Fibroblast of lung (primary cell): ENCODE results near the gene NUDT3. TPM values are rescaled to one million over a fixed set of nuclear protein-coding genes. Genes with fewer than 3 reads are reported as not detected.
"Not testable (repeated sequence)": the region's sequence is repeated elsewhere in the genome, so short reads cannot be mapped to it uniquely, and the experiment has no call there.

Experiments used
- DNase-seq, 2 donors: peaks; one replicate each; pipeline versions ENCODE4 v3.0.0 to v3.0.0-alpha.2; 2010; ENCODE audit warnings: low read depth in 2 of 2
- H2AFZ ChIP-seq: 2 replicates; pipeline ENCODE4 v1.5.1; 2012; ENCODE audit warnings: low read length, control low read depth, inconsistent platforms
- H3K27ac ChIP-seq: 2 replicates; pipeline ENCODE4 v1.5.1; 2011; ENCODE audit warnings: low read length, control low read depth; ENCODE audit not compliant: insufficient read depth
- H3K27me3 ChIP-seq: 2 replicates; pipeline ENCODE4 v1.5.1; 2011; ENCODE audit warnings: mild to moderate bottlenecking, low read length; ENCODE audit not compliant: control insufficient read depth, insufficient read depth
- H3K36me3 ChIP-seq: 2 replicates; pipeline ENCODE4 v1.5.1; 2011; ENCODE audit warnings: low read length; ENCODE audit not compliant: control insufficient read depth, insufficient read depth
- H3K4me1 ChIP-seq: 2 replicates; pipeline ENCODE4 v1.5.1; 2011; ENCODE audit warnings: low read length; ENCODE audit not compliant: control insufficient read depth, insufficient read depth; ENCODE audit errors: extremely low read depth
- H3K4me2 ChIP-seq: 2 replicates; pipeline ENCODE4 v1.5.1; 2011; ENCODE audit warnings: low read length, control low read depth; ENCODE audit not compliant: insufficient read depth; ENCODE audit errors: extremely low read depth
- H3K4me3 ChIP-seq, 4 experiments: fragments of 200-600 bp in 1 of 4; sonication (generic) in 1 of 4; replicated peaks in 1 of 4; 2 replicates each; pipeline ENCODE4 v1.5.1; 2011 to 2016; ENCODE audit warnings: low read length in 4 of 4, low read depth in 3 of 4, mild to moderate bottlenecking in 3 of 4, control low read depth in 2 of 4, inconsistent platforms in 1 of 4, mixed read lengths in 1 of 4; ENCODE audit not compliant: insufficient read depth in 1 of 4; ENCODE audit errors: control extremely low read depth in 1 of 4
- H3K79me2 ChIP-seq: 2 replicates; pipeline ENCODE4 v1.5.1; 2012; ENCODE audit warnings: mild to moderate bottlenecking, low read length, inconsistent platforms; ENCODE audit not compliant: control insufficient read depth, insufficient read depth
- H3K9ac ChIP-seq: 2 replicates; pipeline ENCODE4 v1.5.1; 2011; ENCODE audit warnings: mild to moderate bottlenecking, low read length, control low read depth; ENCODE audit not compliant: insufficient read depth
- H3K9me3 ChIP-seq: 2 replicates; pipeline ENCODE4 v1.5.1; 2012; ENCODE audit warnings: low read depth, low read length; ENCODE audit not compliant: control insufficient read depth, insufficient read depth
- H4K20me1 ChIP-seq: 2 replicates; pipeline ENCODE4 v1.5.1; 2011; ENCODE audit warnings: low read length; ENCODE audit not compliant: control insufficient read depth, insufficient read depth; ENCODE audit errors: extremely low read depth
- CTCF ChIP-seq, 2 donors: IDR thresholded peaks in 1 of 2; conservative IDR thresholded peaks in 1 of 2; 1 replicate in 1 of 2; 2 replicates in 1 of 2; pipeline ENCODE4 v1.5.1; 2011 to 2012; ENCODE audit warnings: low read length in 2 of 2, control low read depth in 1 of 2, inconsistent platforms in 1 of 2, low read depth in 1 of 2, mild to moderate bottlenecking in 1 of 2
- EZH2 ChIP-seq: IDR thresholded peaks from 2 replicates; pipeline ENCODE4 v1.5.1; 2012; ENCODE audit warnings: low read length, control low read depth, mild to moderate bottlenecking; ENCODE audit errors: missing control alignments
- polyA plus RNA-seq, 2 donors: library from polyadenylated mRNA; depleted of rRNA in 1 of 2; stranded (reverse) in 1 of 2; unstranded in 1 of 2; fragments of >200 nt; gene quantifications; 2 replicates each; pipeline ENCODE4 v1.2.1, GENCODE V29; 2011 to 2012; ENCODE audit warnings: missing spikeins in 1 of 2
- total RNA-seq: library from RNA; depleted of rRNA; stranded (reverse); fragments of >200 nt; gene quantifications from 2 replicates; pipeline ENCODE4 v1.2.1, GENCODE V29; 2014

Gene NUDT3
- total and polyA plus RNA-seq, 2 donors (not counting 1 experiment from before 2014, with no cell fraction given), result 16.0 to 27.4 TPM

- Histone ChIP-seq H3K4me1 (no peaks in the 10 kb centered on the region), H3K9ac (no peak overlapping the region), H3K9me3 (no peaks in the 10 kb centered on the region), H2AFZ (no peak overlapping the region), H3K4me3 (no peak overlapping the region), H3K36me3 (peaks cover 1% of the 10 kb centered on the region), H3K4me2 (no peak overlapping the region), H4K20me1 (no peaks in the 10 kb centered on the region), H3K27ac (no peak overlapping the region), H3K27me3 (no peaks in the 10 kb centered on the region), H3K79me2 (no peaks in the 10 kb centered on the region)
- no peak for DNase-seq
- TF ChIP-seq CTCF (conservative IDR thresholded peaks at IDR 0.05 in 1 of 2, IDR thresholded peaks at IDR 0.05 in 1 of 2; ENCODE audit: low read depth in 1 of 2, low read length in 2 of 2) (no peak), EZH2 (no peak)
These were observed 63.5 kb downstream of the NUDT3 start for GRCh38 chr6:34328969-34329368.

DNA sequence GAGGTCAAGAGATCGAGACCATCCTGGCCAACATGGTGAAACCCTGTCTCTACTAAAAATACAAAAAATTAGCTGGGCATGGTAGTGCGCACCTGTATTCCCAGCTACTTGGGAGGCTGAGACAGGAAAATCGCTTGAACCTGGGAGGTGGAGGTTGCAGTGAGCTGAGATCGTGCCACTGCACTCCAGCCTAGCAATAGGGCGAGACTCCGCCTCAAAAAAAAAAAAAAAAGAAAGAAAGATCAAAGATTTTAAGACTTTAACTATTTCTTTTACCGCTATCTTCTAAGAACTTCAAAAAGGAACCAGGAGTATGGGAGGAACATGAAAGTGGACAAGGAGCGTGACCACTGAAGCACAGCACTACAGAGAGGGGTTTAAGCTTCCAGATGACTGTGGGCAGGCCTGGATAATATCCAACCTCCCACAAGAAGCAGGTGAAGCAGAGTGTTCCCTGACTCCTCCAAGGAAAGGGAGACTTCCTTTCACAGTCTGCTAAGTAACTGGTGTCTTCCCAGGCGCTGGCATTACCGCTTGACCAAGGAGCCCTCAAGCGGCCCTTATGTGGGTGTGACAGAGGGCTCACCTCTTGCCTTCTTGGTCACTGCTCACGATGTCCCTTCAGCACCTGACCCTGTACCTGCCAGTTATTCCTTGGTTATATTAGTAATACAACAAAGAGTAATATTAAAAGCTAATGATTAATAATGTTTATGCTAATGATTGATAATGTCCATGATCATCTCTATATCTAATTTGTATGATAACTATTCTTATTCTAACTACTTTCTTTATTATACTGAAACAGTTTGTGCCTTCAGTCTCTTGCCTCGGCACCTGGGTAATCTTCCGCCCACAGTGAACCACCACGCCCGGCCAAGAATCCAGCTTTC is 64.9 kb downstream of the NUDT3 start:
- H3K4me3 ChIP-seq, H2AFZ ChIP-seq, H3K27me3 ChIP-seq, H3K79me2 ChIP-seq, H3K9ac ChIP-seq, H3K4me1 ChIP-seq, H3K4me2 ChIP-seq, H3K36me3 ChIP-seq, H3K27ac ChIP-seq, DNase-seq, H3K9me3 ChIP-seq, H4K20me1 ChIP-seq: not testable (repeated sequence)

GRCh38 chr6:34325633-34326032 is 66.8 kb downstream of the NUDT3 start:
- Histone ChIP-seq H3K27ac (no peak overlapping the region), H3K4me2 (no peak overlapping the region), H3K4me3 (no peak overlapping the region), H3K9me3 (no peaks in the 10 kb centered on the region), H3K79me2 (peaks cover 2% of the 10 kb centered on the region), H2AFZ (no peak overlapping the region), H3K9ac (no peak overlapping the region), H3K36me3 (no peaks in the 10 kb centered on the region), H3K27me3 (no peaks in the 10 kb centered on the region), H4K20me1 (no peaks in the 10 kb centered on the region), H3K4me1 (no peaks in the 10 kb centered on the region)
- TF ChIP-seq CTCF (conservative IDR thresholded peaks at IDR 0.05 in 1 of 2, IDR thresholded peaks at IDR 0.05 in 1 of 2; ENCODE audit: low read depth in 1 of 2, low read length in 2 of 2) (no peak), EZH2 (no peak)
- DNase-seq, result no peak
